ENCODE measurements around the gene DOCK4.

DNA sequence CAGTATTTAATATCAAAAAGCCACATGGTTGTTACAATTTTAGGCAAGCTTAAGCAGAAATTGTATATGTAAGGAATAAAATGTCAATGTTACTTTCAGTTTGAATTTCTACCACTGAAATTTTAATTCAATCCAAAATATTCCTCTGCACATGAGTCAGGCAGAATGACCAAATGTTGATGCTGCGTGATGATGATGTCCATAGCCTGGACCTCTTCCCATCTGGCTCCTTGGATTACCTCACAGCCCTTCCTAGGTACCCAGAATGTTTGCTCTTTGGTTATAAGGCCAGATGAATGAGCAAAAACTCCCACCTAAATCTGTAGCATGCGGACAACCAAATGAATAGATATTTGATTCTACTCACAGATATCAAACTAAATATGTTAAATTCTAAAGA is 385.6 kb downstream of the DOCK4 start:
- TF ChIP-seq, protein P1, sequence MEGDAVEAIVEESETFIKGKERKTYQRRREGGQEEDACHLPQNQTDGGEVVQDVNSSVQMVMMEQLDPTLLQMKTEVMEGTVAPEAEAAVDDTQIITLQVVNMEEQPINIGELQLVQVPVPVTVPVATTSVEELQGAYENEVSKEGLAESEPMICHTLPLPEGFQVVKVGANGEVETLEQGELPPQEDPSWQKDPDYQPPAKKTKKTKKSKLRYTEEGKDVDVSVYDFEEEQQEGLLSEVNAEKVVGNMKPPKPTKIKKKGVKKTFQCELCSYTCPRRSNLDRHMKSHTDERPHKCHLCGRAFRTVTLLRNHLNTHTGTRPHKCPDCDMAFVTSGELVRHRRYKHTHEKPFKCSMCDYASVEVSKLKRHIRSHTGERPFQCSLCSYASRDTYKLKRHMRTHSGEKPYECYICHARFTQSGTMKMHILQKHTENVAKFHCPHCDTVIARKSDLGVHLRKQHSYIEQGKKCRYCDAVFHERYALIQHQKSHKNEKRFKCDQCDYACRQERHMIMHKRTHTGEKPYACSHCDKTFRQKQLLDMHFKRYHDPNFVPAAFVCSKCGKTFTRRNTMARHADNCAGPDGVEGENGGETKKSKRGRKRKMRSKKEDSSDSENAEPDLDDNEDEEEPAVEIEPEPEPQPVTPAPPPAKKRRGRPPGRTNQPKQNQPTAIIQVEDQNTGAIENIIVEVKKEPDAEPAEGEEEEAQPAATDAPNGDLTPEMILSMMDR (IDR thresholded peaks at IDR 0.05), result no peak
- TF ChIP-seq EP300 (IDR thresholded peaks at IDR 0.05), result no peak
- TF ChIP-seq POLR2A (IDR thresholded peaks at IDR 0.05), result no peak
- TF ChIP-seq POLR2AphosphoS5 (IDR thresholded peaks at IDR 0.05), result no peak
